Head of caudate nucleus (tissue), 42 donors: ENCODE measurements around the gene NTN1.
"Not testable (repeated sequence)": the region's sequence is repeated elsewhere in the genome, so short reads cannot be mapped to it uniquely, and the experiment has no call there.

ENCODE experiments used
- DNase-seq, 42 donors: peaks; one replicate each; pipeline versions ENCODE4 v3.0.0 to v3.0.0-alpha.2; 2020 to 2021; ENCODE audit warnings: mixed read lengths in 7 of 42
- intact Hi-C: fragments of 100-400 bp; cut with DNase I; formaldehyde crosslinking; loops from one replicate; pipeline ENCODE4 v1.15.0; 2022

Gene NTN1

GRCh38 chr17:9140550-9141424 lies 119.5 kb downstream of the NTN1 start:
- DNase-seq = no peak
- intact Hi-C loops = no loop called here

GRCh38 chr17:9141425-9141753 lies 120.1 kb downstream of the NTN1 start:
- intact Hi-C loops = no loop called here
- no peak for DNase-seq

- DNase-seq = no peak
- intact Hi-C loops = no loop called here
These were observed 121.6 kb downstream of the NTN1 start for GRCh38 chr17:9142772-9143494.

GRCh38 chr17:9144502-9145249 lies 123.4 kb downstream of the NTN1 start:
- intact Hi-C loops = no loop called here
- no peak for DNase-seq

GRCh38 chr17:9146064-9146463 lies 124.8 kb downstream of the NTN1 start:
- no peak for DNase-seq
- intact Hi-C loops = no loop called here

- no peak for DNase-seq
These were observed 127.7 kb downstream of the NTN1 start for GRCh38 chr17:9148905-9149525.

GRCh38 chr17:9150446-9151090 lies 129.3 kb downstream of the NTN1 start:
- intact Hi-C loops = loop anchor here (5.0 kb wide), 1 partner anchor 48 kb away; no protein-coding TSS in a partner anchor
- no peak for DNase-seq

More at GRCh38 chr17:9148905-9149525, 127.7 kb downstream of the NTN1 start:
- intact Hi-C loops = no loop called here

- intact Hi-C loops = loop anchor here (5.0 kb wide), 1 partner anchor 49 kb away; no protein-coding TSS in a partner anchor
- peak in 8 of 42 donors; percentile 5 to 43 (median 20) for DNase-seq
These were observed 129.8 kb downstream of the NTN1 start for GRCh38 chr17:9151091-9151490.

GRCh38 chr17:9151740-9152139 lies 130.4 kb downstream of the NTN1 start:
- intact Hi-C loops = loop anchor here (5.0 kb wide), 1 partner anchor 49 kb away; no protein-coding TSS in a partner anchor
- DNase-seq = not testable (repeated sequence)

GRCh38 chr17:9158544-9159452 lies 137.5 kb downstream of the NTN1 start:
- no peak for DNase-seq
- intact Hi-C loops = no loop called here

GRCh38 chr17:9162275-9162985 lies 141.1 kb downstream of the NTN1 start:
- no peak for DNase-seq
- intact Hi-C loops = no loop called here

GRCh38 chr17:9166788-9167187 lies 145.5 kb downstream of the NTN1 start:
- intact Hi-C loops = no loop called here

GRCh38 chr17:9167379-9167778 lies 146.1 kb downstream of the NTN1 start:
- intact Hi-C loops = no loop called here

More at GRCh38 chr17:9166788-9167187, 145.5 kb downstream of the NTN1 start:
- DNase-seq = no peak

GRCh38 chr17:9169116-9169515 lies 147.8 kb downstream of the NTN1 start:
- no peak for DNase-seq
- intact Hi-C loops = no loop called here

More at GRCh38 chr17:9167379-9167778, 146.1 kb downstream of the NTN1 start:
- DNase-seq = no peak

GRCh38 chr17:9170336-9170735 lies 149.0 kb downstream of the NTN1 start:
- no peak for DNase-seq
- intact Hi-C loops = no loop called here

GRCh38 chr17:9170853-9171252 lies 149.5 kb downstream of the NTN1 start:
- intact Hi-C loops = no loop called here
- no peak for DNase-seq
